ENCODE measurements around the gene WWOX.

Gene WWOX

DNA sequence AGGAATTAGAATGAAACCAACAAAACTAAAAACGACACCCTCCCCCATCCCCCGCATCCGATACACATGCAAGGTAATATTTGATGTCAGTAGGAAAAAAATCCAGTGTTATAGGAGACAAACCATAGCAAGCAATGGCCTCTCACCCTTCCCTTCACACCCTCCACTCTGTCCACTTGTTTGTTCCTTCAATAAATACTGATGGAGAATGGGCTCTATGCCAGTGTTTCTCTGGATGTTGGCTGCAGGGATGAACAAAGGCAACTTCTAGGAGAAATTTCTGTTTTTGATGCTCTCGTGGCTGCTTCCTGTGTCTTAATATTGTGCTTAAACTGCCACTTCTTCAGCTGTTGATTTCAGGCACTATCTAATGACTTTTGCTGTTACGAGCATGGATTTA lies 98.8 kb downstream of the WWOX start:
- DNase-seq = no peak

DNA sequence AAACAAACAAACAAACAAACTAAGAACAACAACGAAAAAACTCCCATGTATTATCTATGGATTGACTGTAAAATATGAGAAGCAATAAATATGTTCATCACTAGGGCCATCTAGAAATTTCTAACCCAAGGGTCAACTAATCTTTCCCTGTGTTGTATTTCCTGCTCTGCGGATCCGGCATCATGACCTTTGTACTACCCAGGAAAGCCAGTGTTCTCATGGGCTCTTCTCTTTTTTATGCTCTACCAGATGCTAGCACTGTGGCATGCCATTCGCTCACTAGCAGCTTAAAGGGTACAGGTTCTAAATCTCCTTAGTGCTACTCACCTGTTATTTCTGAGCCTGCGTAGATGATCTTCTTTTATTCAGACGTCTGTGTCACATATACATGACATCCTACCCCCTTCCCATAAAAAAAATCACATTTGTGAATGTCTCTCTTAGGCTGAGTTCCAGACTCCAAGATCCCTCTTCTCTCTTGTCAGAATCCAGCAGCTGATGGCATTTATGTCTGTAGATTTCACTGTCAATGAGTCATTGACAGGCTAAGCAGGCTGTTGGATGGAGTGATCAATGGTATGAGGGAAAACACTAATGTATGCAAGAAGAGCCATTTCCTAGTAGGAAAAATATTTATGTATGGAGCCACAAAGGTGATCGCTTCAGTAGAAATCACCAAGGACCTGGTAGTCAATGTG lies 100.0 kb downstream of the WWOX start:
- DNase-seq = no peak

DNA sequence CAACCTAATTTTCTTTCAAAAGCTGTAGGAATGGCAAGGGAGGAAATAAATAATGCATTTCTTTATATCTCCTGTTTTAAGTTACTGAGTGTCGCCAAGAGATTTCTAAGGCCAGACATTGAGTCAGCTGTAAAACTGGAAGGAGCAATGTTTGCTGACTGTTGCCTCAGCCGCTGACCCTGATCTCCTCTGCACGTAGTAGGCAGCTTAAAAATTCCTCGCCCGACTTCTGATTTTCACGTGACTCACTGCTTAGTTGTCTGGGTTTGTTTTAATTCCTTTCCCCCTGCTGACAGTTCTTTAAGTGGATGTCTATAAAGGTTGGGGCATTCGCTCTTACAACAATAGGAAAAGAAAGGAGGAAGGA lies 100.6 kb downstream of the WWOX start:
- no peak for DNase-seq

DNA sequence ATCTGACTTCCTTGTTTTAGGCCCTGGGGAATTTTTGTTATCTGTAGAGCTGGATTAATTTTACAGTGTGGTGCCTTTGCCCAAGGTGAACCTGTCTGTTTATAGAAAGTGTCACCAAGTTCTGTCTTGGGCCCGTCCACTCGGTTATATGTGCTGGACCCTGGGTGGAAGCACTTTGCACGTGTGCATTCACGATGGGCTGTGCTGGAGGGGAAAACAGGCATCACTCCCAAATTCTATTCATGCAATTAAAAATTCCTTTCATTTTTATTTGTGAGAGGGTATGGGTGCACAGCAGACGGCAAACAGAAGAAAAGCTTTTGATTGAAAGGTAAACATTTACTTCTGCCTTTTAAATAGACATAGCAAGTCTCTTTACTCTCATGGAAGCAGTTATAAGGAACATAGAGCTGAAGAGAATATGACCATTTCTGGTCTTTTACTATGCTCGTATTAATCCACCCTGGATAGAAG lies 101.2 kb downstream of the WWOX start:
- DNase-seq = no peak

DNA sequence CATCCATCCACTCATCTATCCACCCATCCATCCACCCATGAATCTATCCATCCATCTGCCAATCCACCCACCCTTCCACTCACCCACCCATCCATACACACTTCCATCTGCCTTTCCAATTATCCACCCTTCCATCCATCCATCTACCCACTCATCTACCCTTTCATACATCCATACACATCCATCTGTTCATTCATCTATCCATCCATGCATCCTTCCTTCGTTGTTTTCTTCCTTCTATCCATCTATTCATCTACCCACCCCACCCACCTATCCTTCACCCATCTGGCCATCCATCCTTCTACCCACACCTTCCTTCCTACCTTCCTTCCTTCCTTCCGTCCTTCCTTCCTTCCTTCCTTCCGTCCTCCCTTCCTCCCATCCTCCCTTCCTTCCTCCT lies 106.1 kb downstream of the WWOX start:
- no peak for DNase-seq

DNA sequence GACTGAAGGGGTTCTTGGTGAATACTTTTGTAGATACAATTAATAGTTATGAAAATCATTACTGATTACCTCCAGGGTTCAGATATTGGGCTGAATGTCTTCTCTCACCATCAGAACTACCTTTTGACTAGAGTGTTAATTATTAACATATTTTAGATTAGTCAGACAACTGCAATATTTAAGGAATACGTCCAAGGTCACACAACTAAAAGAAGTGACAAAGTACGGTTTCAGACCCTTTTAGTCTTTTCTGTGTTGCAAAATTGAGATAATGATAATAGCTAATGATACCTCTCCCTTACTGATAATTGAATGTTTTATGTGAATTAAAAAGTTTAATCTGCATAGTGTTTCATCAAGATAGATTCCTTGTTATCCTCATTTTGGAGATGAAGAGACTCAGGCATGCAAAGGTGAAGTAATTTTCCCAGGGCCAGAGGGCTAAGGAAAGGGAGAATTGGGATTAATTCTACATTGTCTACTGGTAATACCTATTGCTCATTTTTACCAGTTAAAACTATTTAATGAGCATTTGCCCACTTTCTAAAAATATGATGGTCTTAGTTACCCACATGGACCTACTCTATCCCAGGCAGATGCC lies 107.3 kb downstream of the WWOX start:
- no peak for DNase-seq

DNA sequence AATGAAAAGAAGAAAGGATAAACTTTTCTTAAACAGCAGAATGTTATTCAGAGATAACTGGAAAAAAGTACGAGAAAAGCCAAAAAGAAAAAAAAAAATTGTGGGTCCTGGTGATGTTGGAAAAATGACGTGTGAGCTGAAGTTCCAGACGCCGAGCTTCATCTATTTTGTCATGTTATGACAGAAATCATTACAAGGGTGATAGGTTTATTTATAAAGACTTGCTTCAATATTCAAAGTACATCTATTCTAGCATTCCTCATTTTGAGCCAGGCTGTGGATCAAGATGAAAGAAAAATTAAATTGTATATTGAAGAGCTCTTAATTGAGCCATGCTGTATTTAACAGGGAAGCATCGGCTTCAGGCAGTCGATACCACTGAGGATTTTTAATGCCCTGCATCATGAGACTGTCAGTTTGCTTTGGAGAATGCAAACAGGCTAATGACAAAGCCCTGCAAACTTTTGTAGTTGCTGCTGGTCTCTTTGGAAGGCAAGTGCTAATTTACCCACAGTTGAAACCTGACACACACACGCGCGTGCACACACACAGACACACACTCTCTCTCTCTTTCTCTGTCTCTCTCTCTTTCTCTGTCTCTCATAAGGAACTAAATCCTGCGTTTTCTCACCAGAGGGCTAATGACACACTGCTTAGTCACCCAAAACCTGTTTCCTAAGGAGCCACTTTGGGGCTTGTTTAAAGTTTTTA lies 110.7 kb downstream of the WWOX start:
- no peak for DNase-seq

DNA sequence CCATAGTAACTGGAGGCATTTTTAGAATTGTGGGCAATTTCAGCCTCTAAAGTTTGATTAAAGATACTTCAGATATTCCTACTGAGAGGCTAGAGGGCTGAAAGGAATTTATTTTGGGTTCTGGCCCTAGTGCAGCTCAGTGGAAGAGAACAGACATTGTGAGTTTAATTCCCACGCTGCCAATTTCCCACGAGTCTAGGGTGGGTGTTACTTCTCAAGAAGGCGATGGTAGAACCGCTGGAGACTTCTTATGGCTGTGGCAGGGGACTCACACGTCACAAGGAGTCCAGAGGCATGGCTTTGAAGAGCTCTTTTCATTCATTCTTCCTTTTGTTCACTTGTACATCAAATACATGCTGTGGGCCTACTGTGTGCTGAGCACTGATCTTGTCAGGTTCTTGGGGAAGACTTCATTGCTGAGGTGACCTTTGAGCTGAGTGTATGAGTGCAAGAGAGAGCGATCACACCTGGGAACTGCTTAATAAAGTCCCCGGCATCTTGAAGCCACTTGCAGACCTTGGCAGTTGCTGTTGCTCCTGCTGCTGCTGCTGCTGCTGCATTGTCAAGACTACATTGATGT lies 111.7 kb downstream of the WWOX start:
- no peak for DNase-seq

DNA sequence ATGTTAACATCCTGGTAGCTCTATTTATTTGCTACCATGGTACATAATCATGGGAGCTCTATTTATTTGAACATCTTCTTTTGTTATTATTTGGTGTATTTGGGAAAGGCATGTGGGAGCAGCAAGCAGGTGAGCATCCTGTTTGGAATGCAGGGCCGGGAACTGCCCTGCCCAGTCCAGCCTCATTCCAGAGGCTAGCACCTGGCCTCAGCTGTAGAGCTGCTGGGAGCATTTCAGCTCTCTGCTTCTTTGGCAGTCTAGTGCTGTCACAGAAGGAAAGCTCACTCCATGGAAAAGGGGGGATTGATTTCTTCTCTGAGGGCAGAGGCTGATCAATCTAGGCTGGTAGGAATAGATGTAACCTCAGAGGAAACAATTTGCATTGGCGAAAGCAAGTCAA lies 112.5 kb downstream of the WWOX start:
- DNase-seq = no peak

DNA sequence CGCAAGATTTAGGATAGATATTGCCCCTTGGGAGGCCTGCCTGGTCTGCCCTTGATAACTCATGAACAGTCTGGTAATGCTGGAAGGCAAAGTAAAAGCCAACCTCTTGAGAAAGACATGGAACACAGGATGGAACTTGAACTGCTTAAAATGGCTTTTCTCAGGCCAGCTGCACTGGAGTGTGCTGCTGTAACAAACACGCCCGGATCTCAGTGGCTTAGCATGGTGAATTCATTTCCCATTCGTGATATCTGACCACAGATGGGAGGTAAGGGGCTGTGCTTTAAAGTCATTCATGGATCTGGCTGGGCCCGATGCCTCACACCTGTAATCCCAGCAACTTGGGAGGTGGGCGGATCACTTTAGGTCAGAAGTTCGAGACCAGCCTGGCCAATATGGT lies 113.2 kb downstream of the WWOX start:
- DNase-seq = no peak

DNA sequence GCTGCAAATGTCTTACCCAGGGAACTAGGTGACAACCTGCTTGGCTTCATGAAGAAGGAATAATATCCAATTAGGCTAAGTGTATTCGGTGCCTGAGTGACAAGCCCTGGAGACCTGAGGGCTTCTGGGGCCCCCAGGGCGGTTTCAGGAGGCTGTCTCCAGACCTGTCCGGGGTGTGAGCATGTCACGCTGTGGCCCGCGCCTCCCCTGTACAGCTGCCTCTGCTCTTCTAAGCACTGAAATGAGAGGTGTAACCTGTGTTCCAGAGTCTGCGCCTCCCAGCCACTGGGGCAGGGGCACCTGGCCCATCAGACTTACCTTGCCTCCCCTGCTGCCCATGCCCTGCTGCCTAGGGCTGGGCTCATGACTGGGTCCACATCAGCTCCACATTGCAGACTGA lies 114.3 kb downstream of the WWOX start:
- no peak for DNase-seq

DNA sequence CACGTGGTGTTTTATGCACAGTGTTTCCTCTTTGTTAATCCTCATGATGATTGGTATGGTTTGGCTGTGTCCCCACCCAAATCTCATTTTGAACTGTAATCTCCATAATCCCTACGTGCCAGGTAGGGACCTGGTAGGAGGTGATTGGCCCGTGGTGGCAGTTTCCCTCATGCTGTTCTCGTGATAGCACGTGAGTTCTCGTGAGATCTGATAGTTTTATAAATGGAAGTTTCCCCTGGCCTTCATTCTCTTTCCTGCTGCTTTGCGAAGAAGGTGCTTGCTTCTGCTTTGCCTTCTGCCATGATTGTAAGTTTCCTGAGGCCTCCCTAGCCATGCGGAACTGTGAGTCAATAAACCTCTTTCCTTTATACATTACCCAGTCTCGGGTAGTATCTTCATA lies 115.8 kb downstream of the WWOX start:
- DNase-seq = no peak

DNA sequence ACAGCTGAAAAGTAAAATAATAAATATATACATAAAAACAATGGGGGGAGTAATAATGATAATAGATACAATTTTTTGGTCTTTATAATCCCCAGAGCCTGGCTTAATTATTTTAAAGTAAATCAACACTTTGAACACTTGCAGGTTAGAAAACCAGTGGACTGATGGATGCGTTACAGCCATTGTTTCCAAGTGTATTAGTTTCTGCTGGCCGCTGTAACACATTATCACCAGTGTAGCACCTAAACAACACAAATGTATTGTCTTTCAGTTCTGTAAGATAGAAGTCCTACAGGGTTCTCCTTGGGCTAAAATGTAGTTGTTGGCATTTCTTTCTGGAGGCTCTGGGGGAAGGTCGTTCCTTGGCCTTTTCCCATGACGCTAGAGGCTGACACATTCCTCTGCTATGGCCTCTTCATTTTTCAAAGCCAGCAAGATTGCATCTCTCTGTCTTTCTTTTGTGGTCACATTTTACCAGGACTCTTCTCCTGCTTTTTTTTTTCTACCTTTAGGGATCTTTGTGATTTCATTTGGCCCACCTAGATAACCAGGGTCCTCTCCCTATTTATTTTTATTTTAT lies 116.8 kb downstream of the WWOX start:
- DNase-seq = no peak

DNA sequence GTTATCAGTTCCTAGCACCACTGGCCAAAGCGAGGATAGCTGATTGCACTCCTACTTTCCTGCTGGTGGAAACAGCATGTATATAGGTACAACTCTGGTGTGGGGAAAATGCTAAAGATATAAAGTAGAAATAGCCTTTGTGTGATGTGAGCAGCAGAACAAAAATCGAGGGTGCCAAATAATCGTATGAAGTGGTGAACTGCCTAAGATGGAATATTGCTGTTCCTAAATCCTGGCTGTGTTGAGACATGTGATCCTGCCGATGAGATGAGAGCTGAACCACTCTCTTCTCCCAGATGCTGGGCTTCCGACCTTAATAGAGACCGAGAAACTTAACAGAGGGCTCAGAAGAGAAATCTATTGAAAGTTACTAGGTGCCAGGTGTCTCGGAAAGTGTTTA lies 117.8 kb downstream of the WWOX start:
- DNase-seq = no peak

DNA sequence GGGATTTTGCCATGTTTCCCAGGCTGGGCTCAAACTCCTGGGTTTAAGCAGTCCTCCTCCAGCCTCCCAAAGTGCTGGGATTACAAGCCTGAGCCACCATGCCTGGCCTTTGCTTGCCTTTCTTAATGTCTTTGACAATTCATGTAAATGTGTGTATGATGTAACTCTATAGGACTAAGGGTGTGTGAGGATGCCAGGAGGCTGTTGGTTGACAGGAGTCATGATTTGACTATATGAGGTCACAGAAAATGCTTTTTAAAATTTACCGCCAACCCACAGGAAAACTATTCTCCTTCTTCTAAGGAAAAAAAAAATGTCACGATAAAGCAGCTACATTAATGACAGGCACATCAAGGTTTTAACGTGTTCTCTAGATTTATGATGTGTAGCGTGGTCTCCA lies 118.8 kb downstream of the WWOX start:
- DNase-seq = no peak

DNA sequence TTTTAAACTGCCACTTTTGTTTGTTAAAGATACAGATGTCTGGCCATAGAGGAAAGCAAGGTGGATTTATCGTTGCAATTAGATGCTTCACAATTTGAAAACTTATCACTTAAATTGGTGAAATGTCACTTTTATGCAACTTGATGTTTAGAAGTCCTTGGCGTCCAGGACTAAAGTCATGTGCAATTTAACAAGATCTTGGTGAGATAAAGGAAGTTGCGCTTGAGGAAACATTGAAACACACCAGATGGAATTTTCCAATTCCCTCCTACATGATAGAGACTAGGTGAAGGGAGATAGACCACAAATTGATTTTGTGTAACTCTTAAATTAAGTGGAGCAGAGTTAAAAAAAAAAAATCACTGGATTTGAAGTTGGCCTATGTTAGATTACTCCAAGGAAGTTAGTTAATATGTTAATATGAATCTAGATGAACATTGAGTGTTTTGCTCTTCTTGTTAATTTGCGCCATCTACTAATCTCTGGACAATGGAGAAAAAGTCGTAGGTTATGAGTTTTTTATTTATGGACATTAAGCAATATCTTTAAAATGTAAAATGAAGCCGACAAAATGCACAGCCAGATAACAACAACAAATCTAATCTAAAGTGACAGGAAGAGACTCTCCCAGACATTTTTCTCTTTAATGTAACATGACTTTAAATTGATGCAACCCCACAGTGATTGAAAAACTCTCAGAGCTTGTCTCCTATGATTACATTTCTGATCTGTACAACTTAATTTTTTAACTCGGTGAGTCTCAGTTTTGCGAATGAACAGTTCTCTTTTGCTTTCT lies 119.6 kb downstream of the WWOX start:
- no peak for DNase-seq

DNA sequence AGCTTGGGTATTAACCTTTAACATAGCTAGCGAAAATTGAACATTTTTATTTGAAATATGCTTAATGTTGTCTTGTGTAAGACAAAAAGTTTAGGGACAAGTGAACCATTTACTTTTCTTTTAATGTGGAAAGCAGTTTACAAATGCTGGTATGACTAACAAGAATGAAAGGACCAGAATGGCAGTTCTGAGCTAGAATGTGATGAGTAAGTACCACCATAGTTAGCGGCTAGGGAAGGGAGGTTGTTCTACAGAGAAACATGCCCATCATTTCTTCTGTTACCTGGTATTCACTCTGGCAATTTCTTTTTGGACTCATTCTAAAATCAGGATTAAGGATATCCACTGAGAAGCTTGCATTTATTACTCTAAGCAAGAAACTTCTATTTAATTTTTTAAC lies 121.1 kb downstream of the WWOX start:
- DNase-seq = no peak

DNA sequence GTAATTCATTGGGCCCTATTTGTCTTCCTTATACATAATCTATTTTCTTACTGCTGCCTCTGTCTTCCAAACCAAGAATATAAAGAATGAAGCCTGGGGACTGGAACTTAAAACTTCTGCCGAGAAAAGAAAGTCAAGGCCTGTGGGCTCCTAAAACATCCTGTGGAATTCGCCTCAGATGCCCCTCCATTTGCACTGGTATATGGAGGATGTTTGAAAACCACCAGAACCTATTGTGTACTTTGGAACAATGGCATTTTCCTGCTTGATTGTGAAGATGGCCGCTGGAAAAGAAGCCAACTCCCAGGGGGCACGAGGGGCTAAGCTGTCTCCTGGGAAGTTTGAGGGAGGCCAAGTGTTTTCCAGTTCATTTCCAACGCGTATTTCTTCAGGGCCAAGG lies 122.4 kb downstream of the WWOX start:
- DNase-seq = no peak

DNA sequence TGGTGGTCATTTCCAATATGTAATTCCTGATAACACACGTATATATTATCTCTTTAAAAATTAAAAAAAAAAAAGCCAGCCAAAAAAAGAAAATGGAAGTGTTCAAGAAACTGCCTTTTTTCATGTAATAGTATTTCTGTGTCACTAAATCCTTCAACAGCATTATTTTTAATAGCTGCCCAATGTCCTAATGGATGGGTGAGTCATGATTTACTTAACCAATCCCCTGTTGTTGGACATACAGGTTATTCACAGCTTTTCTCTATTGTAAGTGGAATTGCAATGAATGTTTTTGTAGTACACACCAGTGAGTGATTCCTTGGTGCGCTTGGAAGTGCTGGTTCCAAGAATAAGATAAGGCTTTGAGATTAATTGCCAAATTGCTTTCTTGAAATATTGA lies 124.9 kb downstream of the WWOX start:
- DNase-seq = no peak

DNA sequence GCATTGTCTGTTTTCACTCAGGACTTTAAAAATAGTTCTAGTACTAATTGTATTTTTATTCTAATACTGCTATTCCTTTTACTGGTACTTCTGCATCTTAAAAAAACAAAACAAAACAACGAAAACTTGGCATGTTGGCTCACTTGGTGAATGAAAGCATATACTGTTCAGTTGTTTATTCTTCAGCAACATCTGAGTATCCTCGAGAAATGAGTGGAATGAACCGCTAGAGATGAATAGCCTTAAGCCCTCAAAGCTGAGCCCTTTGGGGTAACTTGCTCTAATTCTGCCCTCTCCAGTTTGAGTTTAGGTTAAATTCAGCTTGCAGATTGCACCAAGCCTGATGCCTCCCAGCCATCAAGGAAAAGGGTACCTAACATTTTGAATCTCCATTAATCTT lies 126.5 kb downstream of the WWOX start:
- DNase-seq = no peak

DNA sequence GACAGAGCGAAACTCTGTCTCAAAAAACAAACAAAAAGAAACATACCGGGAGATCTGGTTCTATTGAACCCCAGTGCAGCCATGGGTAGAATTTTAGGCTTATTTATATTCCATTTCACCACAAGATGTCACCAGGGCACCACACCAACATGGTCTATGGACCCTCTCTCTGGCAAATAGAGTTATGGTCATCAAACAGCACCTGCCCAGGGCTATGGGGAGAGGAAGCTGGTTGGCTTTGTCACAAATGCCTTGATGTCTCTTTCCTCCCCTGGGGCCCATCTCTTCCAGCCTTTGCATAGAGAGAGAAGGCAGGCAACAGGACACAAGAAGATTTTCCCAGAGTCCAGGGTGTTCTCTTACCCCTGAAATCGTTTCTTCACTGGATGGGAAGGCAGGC lies 128.4 kb downstream of the WWOX start:
- no peak for DNase-seq

DNA sequence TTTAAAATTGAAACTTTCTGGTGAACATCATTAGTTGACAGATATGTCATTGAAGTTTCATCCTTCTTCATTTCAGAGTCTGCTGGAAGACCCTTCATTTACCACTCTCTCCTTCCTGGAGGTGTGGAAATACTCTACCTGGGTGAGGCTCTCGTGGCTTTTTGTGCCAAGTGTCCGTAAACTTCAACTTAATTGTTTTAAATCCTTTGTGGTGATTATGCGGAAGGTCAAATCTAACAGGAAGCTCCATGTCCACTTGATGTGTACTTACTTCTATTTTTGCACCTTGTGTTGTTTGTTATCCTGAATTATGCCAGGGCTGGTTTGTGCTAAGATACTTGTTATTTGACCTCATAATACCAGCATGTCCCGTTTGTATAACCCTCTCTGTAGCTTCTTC lies 129.2 kb downstream of the WWOX start:
- no peak for DNase-seq

DNA sequence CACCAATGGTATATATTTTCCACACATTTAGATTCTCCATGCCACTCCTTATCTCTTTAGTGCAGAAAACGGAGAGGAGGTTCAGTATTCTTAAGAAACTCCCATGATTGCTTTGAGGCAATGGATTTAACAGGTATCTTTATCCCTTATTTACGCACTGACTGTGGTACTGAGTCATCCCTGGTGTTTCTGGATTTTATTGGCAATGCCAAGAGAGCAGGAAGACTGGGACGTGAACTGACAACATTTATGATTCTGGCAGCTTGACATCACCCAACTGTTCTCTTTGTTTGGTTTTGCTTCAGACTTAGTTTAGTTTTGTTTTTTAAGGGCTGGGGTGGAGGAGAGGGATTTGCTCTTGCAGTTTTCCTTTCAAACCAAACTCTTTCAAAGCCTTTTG lies 131.4 kb downstream of the WWOX start:
- no peak for DNase-seq
